ENCODE data around the gene PTRH1.

GRCh38 chr9:127664324-127664677, 51.2 kb downstream of the PTRH1 start:
- TF ChIP-seq, protein P1, sequence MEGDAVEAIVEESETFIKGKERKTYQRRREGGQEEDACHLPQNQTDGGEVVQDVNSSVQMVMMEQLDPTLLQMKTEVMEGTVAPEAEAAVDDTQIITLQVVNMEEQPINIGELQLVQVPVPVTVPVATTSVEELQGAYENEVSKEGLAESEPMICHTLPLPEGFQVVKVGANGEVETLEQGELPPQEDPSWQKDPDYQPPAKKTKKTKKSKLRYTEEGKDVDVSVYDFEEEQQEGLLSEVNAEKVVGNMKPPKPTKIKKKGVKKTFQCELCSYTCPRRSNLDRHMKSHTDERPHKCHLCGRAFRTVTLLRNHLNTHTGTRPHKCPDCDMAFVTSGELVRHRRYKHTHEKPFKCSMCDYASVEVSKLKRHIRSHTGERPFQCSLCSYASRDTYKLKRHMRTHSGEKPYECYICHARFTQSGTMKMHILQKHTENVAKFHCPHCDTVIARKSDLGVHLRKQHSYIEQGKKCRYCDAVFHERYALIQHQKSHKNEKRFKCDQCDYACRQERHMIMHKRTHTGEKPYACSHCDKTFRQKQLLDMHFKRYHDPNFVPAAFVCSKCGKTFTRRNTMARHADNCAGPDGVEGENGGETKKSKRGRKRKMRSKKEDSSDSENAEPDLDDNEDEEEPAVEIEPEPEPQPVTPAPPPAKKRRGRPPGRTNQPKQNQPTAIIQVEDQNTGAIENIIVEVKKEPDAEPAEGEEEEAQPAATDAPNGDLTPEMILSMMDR (IDR thresholded peaks at IDR 0.05; ENCODE audit: low read depth, low read length, poor library complexity, severe bottlenecking) = no peak
- no peak for TF ChIP-seq EZH2phosphoT487 (IDR thresholded peaks at IDR 0.05; ENCODE audit: borderline replicate concordance, low read length)

Data from DOHH2 (cell line).